Stomach (tissue), 4 donors: ENCODE results near the gene PTBP3.

Experiments
- EP300 ChIP-seq: sonication (generic); formaldehyde crosslinking; IDR thresholded peaks from one replicate; pipeline ENCODE4 v1.6.1; 2017; ENCODE audit warnings: antibody characterized with exemption
- POLR2A ChIP-seq, 4 donors: fragments of 450-650 bp; IDR thresholded peaks; one replicate each; pipeline ENCODE4 v1.6.1; 2016; ENCODE audit warnings: antibody characterized with exemption in 4 of 4, control low read depth in 2 of 4, mild to moderate bottlenecking in 1 of 4, moderate library complexity in 1 of 4
- TF ChIP-seq, protein P1 (sequence below), 7 experiments: fragments of 450-650 bp in 4 of 7; fragments of 200-600 bp in 3 of 7; sonication (generic) in 3 of 7; IDR thresholded peaks; one replicate each; pipeline ENCODE4 v1.5.1; 2016 to 2019; ENCODE audit warnings: antibody characterized with exemption in 7 of 7, control low read depth in 2 of 7, mild to moderate bottlenecking in 1 of 7

- TF ChIP-seq, protein P1, sequence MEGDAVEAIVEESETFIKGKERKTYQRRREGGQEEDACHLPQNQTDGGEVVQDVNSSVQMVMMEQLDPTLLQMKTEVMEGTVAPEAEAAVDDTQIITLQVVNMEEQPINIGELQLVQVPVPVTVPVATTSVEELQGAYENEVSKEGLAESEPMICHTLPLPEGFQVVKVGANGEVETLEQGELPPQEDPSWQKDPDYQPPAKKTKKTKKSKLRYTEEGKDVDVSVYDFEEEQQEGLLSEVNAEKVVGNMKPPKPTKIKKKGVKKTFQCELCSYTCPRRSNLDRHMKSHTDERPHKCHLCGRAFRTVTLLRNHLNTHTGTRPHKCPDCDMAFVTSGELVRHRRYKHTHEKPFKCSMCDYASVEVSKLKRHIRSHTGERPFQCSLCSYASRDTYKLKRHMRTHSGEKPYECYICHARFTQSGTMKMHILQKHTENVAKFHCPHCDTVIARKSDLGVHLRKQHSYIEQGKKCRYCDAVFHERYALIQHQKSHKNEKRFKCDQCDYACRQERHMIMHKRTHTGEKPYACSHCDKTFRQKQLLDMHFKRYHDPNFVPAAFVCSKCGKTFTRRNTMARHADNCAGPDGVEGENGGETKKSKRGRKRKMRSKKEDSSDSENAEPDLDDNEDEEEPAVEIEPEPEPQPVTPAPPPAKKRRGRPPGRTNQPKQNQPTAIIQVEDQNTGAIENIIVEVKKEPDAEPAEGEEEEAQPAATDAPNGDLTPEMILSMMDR (IDR thresholded peaks at IDR 0.05): no peak
- TF ChIP-seq POLR2A (IDR thresholded peaks at IDR 0.05) (no peak), EP300 (no peak)
These were observed 49.7 kb downstream of the PTBP3 start for GRCh38 chr9:112283582-112284253.
